H9 (cell line): ENCODE data around the gene CERCAM. TPM values are rescaled to one million over a fixed set of nuclear protein-coding genes. Genes with fewer than 3 reads are reported as not detected.

Experiments
- DNase-seq: peaks from one replicate; pipeline ENCODE4 v3.0.0-alpha.2; 2017
- H2AFZ ChIP-seq: one replicate; pipeline ENCODE4 v1.6.1; 2013; ENCODE audit warnings: mild to moderate bottlenecking, low read length, control low read depth, moderate library complexity
- H2AK5ac ChIP-seq: 2 replicates; pipeline ENCODE4 v1.6.1; 2013; ENCODE audit warnings: low read length, control low read depth, mixed read lengths; ENCODE audit not compliant: insufficient read length
- H2BK120ac ChIP-seq: one replicate; pipeline ENCODE4 v1.6.1; 2013; ENCODE audit warnings: low read depth, mild to moderate bottlenecking, low read length, control low read depth, inconsistent platforms; ENCODE audit not compliant: poor library complexity, severe bottlenecking
- H2BK12ac ChIP-seq: 2 replicates; pipeline ENCODE4 v1.6.1; 2013; ENCODE audit warnings: low read length, control low read depth, mixed read lengths, low read depth; ENCODE audit not compliant: insufficient read length
- H2BK15ac ChIP-seq: 2 replicates; pipeline ENCODE4 v1.6.1; 2013; ENCODE audit warnings: low read depth, low read length, control low read depth
- H2BK20ac ChIP-seq: one replicate; pipeline ENCODE4 v1.6.1; 2013; ENCODE audit warnings: low read depth, mild to moderate bottlenecking, low read length, control low read depth, inconsistent platforms; ENCODE audit not compliant: poor library complexity, severe bottlenecking
- H2BK5ac ChIP-seq: 2 replicates; pipeline ENCODE4 v1.6.1; 2013; ENCODE audit warnings: low read length, control low read depth, mixed read lengths; ENCODE audit not compliant: insufficient read length
- H3K14ac ChIP-seq: 2 replicates; pipeline ENCODE4 v1.6.1; 2013; ENCODE audit warnings: low read length, control low read depth; ENCODE audit not compliant: insufficient read depth
- H3K18ac ChIP-seq: 2 replicates; pipeline ENCODE4 v1.6.1; 2013; ENCODE audit warnings: low read depth, mild to moderate bottlenecking, mixed read lengths, low read length, control low read depth; ENCODE audit not compliant: insufficient read length
- H3K23ac ChIP-seq: 2 replicates; pipeline ENCODE4 v1.6.1; 2013; ENCODE audit warnings: low read length, control low read depth, mixed read lengths, low read depth; ENCODE audit not compliant: insufficient read length
- H3K23me2 ChIP-seq: 2 replicates; pipeline ENCODE4 v1.6.1; 2013; ENCODE audit warnings: low read depth, mild to moderate bottlenecking, mixed read lengths, low read length, control low read depth; ENCODE audit not compliant: insufficient read length, poor library complexity, severe bottlenecking
- H3K27ac ChIP-seq: 2 replicates; pipeline ENCODE4 v1.5.1; 2013; ENCODE audit warnings: low read length, control low read depth, mixed read lengths, low read depth; ENCODE audit not compliant: insufficient read length
- H3K27me3 ChIP-seq: 2 replicates; pipeline ENCODE4 v1.6.1; 2013; ENCODE audit warnings: low read length, control low read depth, inconsistent platforms; ENCODE audit not compliant: insufficient read depth
- H3K4ac ChIP-seq: 2 replicates; pipeline ENCODE4 v1.6.1; 2013; ENCODE audit warnings: low read depth, mild to moderate bottlenecking, control low read depth, inconsistent platforms, low read length, moderate library complexity
- H3K4me1 ChIP-seq: 2 replicates; pipeline ENCODE4 v1.6.1; 2013; ENCODE audit warnings: low read length, control low read depth, inconsistent platforms; ENCODE audit not compliant: insufficient read depth
- H3K4me2 ChIP-seq: 2 replicates; pipeline ENCODE4 v1.6.1; 2013; ENCODE audit warnings: low read length, control low read depth, mixed read lengths; ENCODE audit not compliant: insufficient read length, insufficient read depth
- H3K56ac ChIP-seq: 2 replicates; pipeline ENCODE4 v1.6.1; 2013; ENCODE audit warnings: low read depth, mild to moderate bottlenecking, mixed read lengths, low read length, control low read depth; ENCODE audit not compliant: insufficient read length
- H3K79me1 ChIP-seq: 2 replicates; pipeline ENCODE4 v1.6.1; 2013; ENCODE audit warnings: low read depth, mild to moderate bottlenecking, moderate library complexity, low read length, control low read depth, inconsistent platforms; ENCODE audit not compliant: insufficient read depth, poor library complexity, severe bottlenecking
- H3K79me2 ChIP-seq: 2 replicates; pipeline ENCODE4 v1.6.1; 2013; ENCODE audit warnings: low read length, control low read depth, inconsistent platforms; ENCODE audit not compliant: insufficient read depth
- H3K9ac ChIP-seq: 2 replicates; pipeline ENCODE4 v1.6.1; 2013; ENCODE audit warnings: low read length, control low read depth, mixed read lengths; ENCODE audit not compliant: insufficient read length; ENCODE audit errors: extremely low read depth
- H3K9me3 ChIP-seq: one replicate; pipeline ENCODE4 v1.6.1; 2013; ENCODE audit warnings: low read depth, low read length, inconsistent platforms; ENCODE audit not compliant: control insufficient read depth
- H3T11ph ChIP-seq: one replicate; pipeline ENCODE4 v1.6.1; 2013; ENCODE audit warnings: mild to moderate bottlenecking, low read length, control low read depth, inconsistent platforms
- H4K20me1 ChIP-seq: one replicate; pipeline ENCODE4 v1.6.1; 2013; ENCODE audit not compliant: control insufficient read depth, insufficient read length, insufficient read depth
- H4K5ac ChIP-seq: 2 replicates; pipeline ENCODE4 v1.6.1; 2013; ENCODE audit warnings: low read depth, mild to moderate bottlenecking, mixed read lengths, low read length, control low read depth; ENCODE audit not compliant: insufficient read length
- H4K8ac ChIP-seq: replicated peaks from 2 replicates; pipeline ENCODE4 v1.6.1; 2013; ENCODE audit warnings: low read length, control low read depth, mixed read lengths, low read depth; ENCODE audit not compliant: insufficient read length
- H4K91ac ChIP-seq: 2 replicates; pipeline ENCODE4 v1.6.1; 2013; ENCODE audit warnings: low read depth, mild to moderate bottlenecking, moderate library complexity, mixed read lengths, low read length, control low read depth; ENCODE audit not compliant: insufficient read length
- H3K27ac Mint-ChIP-seq, 3 experiments: 2 replicates in 2 of 3; 3 replicates in 1 of 3; pipeline ENCODE4 v1.8.0; 2020 to 2021; ENCODE audit warnings: mixed read lengths in 3 of 3, mild to moderate bottlenecking in 1 of 3, moderate library complexity in 1 of 3
- H3K27me3 Mint-ChIP-seq: 2 replicates; pipeline ENCODE4 v1.8.0; 2021; ENCODE audit warnings: low read depth, mild to moderate bottlenecking, moderate library complexity, mixed read lengths
- H3K36me3 Mint-ChIP-seq, 3 experiments: 2 replicates in 2 of 3; 3 replicates in 1 of 3; pipeline ENCODE4 v1.8.0; 2020 to 2021; ENCODE audit warnings: low read depth in 3 of 3, mixed read lengths in 3 of 3; ENCODE audit not compliant: insufficient read depth in 1 of 3
- H3K4me1 Mint-ChIP-seq, 2 experiments: 2 replicates each; pipeline ENCODE4 v1.8.0; 2020; ENCODE audit warnings: mixed read lengths in 2 of 2
- H3K4me3 Mint-ChIP-seq, 2 experiments: 2 replicates in 1 of 2; 3 replicates in 1 of 2; pipeline ENCODE4 v1.8.0; 2020 to 2021; ENCODE audit warnings: mild to moderate bottlenecking in 2 of 2, mixed read lengths in 2 of 2, moderate library complexity in 1 of 2
- H3K9me3 Mint-ChIP-seq, 2 experiments: 2 replicates in 1 of 2; 3 replicates in 1 of 2; pipeline ENCODE4 v1.8.0; 2020; ENCODE audit warnings: mild to moderate bottlenecking in 2 of 2, mixed read lengths in 2 of 2, moderate library complexity in 1 of 2
- WGBS: extraction: QIAGEN DNeasy Blood & Tissue Kit; methylation state at CpG from one replicate; pipeline ENCODE4 v1.1.7; 2013; ENCODE audit warnings: missing lambda C conversion rate, low lambda C conversion rate, mixed read lengths; ENCODE audit not compliant: insufficient read length; ENCODE audit errors: extremely low coverage; 5-methylcytosine and 5-hydroxymethylcytosine counted together
- total RNA-seq: library from RNA; stranded (reverse); gene quantifications from 2 replicates; pipeline ENCODE4 v1.2.1, GENCODE V29; 2021
- TF ChIP-seq, protein P1 (sequence below): fragments of 200-600 bp; sonication (generic); conservative IDR thresholded peaks from 3 replicates; pipeline ENCODE4 v1.8.0; 2021; ENCODE audit warnings: antibody characterized with exemption, mild to moderate bottlenecking

Gene CERCAM
- total RNA-seq, 1 experiment from 2014 or later = 5.4 TPM

DNA sequence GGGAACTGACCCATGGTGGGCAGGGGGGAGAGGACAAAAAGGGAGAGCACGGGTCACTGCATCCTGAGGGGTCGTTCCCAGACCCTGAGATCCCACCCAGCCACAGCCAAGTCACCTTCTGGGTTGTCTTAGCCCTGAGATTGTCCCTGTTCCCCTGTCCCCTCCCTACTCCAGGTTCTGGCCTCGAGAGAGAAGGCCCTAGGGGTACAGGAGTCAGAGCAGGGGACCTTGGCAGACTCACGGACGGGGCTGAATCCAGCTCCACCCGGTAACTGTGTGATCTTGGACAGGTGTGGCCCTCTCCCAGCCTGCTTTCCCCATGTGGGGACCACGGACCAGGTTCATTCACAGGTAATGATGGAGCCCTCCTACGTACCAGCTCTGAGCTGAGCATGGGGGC, 11.2 kb upstream of the CERCAM start:
- H3K56ac ChIP-seq = no peak overlapping the region
- no peak overlapping the region for H2BK20ac ChIP-seq
- no peaks in the 10 kb centered on the region for H4K20me1 ChIP-seq
- H4K8ac ChIP-seq = no peak overlapping the region
- H3K79me2 ChIP-seq = no peaks in the 10 kb centered on the region
- DNase-seq = no peak
- no peaks in the 10 kb centered on the region for H3K4me1 ChIP-seq
- Mint-ChIP-seq H3K27ac (no peak overlapping the region), H3K27me3 (peaks cover 98% of the 10 kb centered on the region), H3K4me3 (no peak overlapping the region; a peak in 1 of 5 replicates), H3K4me1 (peaks cover 35 to 38% of the 10 kb centered on the region in 2 experiments), H3K9me3 (peaks cover 0 to 6% of the 10 kb centered on the region in 2 experiments; a peak in 3 of 5 replicates), H3K36me3 (no peaks in the 10 kb centered on the region; a peak in 1 of 7 replicates)
- H3K9ac ChIP-seq = no peak overlapping the region
- H3K9me3 ChIP-seq = no peaks in the 10 kb centered on the region
- TF ChIP-seq, protein P1, sequence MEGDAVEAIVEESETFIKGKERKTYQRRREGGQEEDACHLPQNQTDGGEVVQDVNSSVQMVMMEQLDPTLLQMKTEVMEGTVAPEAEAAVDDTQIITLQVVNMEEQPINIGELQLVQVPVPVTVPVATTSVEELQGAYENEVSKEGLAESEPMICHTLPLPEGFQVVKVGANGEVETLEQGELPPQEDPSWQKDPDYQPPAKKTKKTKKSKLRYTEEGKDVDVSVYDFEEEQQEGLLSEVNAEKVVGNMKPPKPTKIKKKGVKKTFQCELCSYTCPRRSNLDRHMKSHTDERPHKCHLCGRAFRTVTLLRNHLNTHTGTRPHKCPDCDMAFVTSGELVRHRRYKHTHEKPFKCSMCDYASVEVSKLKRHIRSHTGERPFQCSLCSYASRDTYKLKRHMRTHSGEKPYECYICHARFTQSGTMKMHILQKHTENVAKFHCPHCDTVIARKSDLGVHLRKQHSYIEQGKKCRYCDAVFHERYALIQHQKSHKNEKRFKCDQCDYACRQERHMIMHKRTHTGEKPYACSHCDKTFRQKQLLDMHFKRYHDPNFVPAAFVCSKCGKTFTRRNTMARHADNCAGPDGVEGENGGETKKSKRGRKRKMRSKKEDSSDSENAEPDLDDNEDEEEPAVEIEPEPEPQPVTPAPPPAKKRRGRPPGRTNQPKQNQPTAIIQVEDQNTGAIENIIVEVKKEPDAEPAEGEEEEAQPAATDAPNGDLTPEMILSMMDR = no peak
- H2AFZ ChIP-seq = no peak overlapping the region
- no peak overlapping the region for H3K4me2 ChIP-seq
- no peak overlapping the region for H3K27ac ChIP-seq
- H2AK5ac ChIP-seq = no peak overlapping the region
- no peak overlapping the region for H3K23ac ChIP-seq
- H3K79me1 ChIP-seq = no peaks in the 10 kb centered on the region
- H4K5ac ChIP-seq = no peak overlapping the region
- no CpG with 5 or more reads among the region's 8 CpGs for WGBS
- H3K23me2 ChIP-seq = no peaks in the 10 kb centered on the region
- no peak overlapping the region for H4K91ac ChIP-seq
- H2BK5ac ChIP-seq = no peak overlapping the region
- peaks cover 55% of the 10 kb centered on the region; the same call in 1 of the 2 replicates for H3K27me3 ChIP-seq
- H3K14ac ChIP-seq = no peak overlapping the region
- H2BK12ac ChIP-seq = no peak overlapping the region
- H3K4ac ChIP-seq = no peak overlapping the region
- H3K18ac ChIP-seq = no peak overlapping the region
- no peak overlapping the region for H2BK15ac ChIP-seq
- H3T11ph ChIP-seq = no peak overlapping the region
- H2BK120ac ChIP-seq = no peak overlapping the region
